HL-60 (cell line): ENCODE measurements around the gene MOB4.

ENCODE experiments used
- DNase-seq, 2 experiments: peaks; one replicate each; pipeline ENCODE4 v3.0.0-alpha.2; 2010 to 2020; ENCODE audit warnings: low read depth in 1 of 2, low spot score in 1 of 2
- H3K27ac ChIP-seq: fragments of 250-450 bp; sonication (Bioruptor Pico); replicated peaks from 2 replicates; pipeline ENCODE4 v1.5.1; 2020; ENCODE audit warnings: mild to moderate bottlenecking, moderate library complexity
- H3K27me3 ChIP-seq: fragments of 250-450 bp; sonication (Bioruptor Pico); 2 replicates; pipeline ENCODE4 v1.5.1; 2021; ENCODE audit warnings: mild to moderate bottlenecking, moderate library complexity; ENCODE audit not compliant: insufficient read depth, poor library complexity, severe bottlenecking
- H3K4me3 ChIP-seq: replicated peaks from 2 replicates; pipeline ENCODE4 v1.5.1; 2011; ENCODE audit warnings: mild to moderate bottlenecking, control low read depth, low read length; ENCODE audit not compliant: insufficient read depth
- CTCF ChIP-seq: IDR thresholded peaks from one replicate; pipeline ENCODE4 v1.5.1; 2011; ENCODE audit warnings: low read length, control low read depth, inconsistent platforms; ENCODE audit not compliant: insufficient read depth
- GABPA ChIP-seq: IDR thresholded peaks from 2 replicates; pipeline ENCODE4 v1.6.1; 2012; ENCODE audit warnings: low read depth
- POLR2AphosphoS5 ChIP-seq: IDR thresholded peaks from 2 replicates; pipeline ENCODE4 v1.6.1; 2012; ENCODE audit warnings: low read depth
- SPI1 ChIP-seq: IDR thresholded peaks from 2 replicates; pipeline ENCODE4 v1.6.1; 2012; ENCODE audit warnings: low read depth, mild to moderate bottlenecking, borderline replicate concordance
- TF ChIP-seq, protein P1 (sequence below): IDR thresholded peaks from 2 replicates; pipeline ENCODE4 v1.6.1; 2012; ENCODE audit warnings: low read depth; ENCODE audit not compliant: insufficient replicate concordance

Gene MOB4

GRCh38 chr2:197516393-197516761 lies 511 bp downstream of the MOB4 start:
- Histone ChIP-seq H3K27ac (peak overlapping the region; percentile 80), H3K4me3 (peak overlapping the region; percentile 99), H3K27me3 (no peaks in the 10 kb centered on the region)
- DNase-seq, result peak in 1 of 2 experiments; percentile 4
- TF ChIP-seq SPI1 (no peak), GABPA (no peak), POLR2AphosphoS5 (no peak), CTCF (no peak)
- TF ChIP-seq, protein P1, sequence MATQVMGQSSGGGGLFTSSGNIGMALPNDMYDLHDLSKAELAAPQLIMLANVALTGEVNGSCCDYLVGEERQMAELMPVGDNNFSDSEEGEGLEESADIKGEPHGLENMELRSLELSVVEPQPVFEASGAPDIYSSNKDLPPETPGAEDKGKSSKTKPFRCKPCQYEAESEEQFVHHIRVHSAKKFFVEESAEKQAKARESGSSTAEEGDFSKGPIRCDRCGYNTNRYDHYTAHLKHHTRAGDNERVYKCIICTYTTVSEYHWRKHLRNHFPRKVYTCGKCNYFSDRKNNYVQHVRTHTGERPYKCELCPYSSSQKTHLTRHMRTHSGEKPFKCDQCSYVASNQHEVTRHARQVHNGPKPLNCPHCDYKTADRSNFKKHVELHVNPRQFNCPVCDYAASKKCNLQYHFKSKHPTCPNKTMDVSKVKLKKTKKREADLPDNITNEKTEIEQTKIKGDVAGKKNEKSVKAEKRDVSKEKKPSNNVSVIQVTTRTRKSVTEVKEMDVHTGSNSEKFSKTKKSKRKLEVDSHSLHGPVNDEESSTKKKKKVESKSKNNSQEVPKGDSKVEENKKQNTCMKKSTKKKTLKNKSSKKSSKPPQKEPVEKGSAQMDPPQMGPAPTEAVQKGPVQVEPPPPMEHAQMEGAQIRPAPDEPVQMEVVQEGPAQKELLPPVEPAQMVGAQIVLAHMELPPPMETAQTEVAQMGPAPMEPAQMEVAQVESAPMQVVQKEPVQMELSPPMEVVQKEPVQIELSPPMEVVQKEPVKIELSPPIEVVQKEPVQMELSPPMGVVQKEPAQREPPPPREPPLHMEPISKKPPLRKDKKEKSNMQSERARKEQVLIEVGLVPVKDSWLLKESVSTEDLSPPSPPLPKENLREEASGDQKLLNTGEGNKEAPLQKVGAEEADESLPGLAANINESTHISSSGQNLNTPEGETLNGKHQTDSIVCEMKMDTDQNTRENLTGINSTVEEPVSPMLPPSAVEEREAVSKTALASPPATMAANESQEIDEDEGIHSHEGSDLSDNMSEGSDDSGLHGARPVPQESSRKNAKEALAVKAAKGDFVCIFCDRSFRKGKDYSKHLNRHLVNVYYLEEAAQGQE, result no peak

DNA sequence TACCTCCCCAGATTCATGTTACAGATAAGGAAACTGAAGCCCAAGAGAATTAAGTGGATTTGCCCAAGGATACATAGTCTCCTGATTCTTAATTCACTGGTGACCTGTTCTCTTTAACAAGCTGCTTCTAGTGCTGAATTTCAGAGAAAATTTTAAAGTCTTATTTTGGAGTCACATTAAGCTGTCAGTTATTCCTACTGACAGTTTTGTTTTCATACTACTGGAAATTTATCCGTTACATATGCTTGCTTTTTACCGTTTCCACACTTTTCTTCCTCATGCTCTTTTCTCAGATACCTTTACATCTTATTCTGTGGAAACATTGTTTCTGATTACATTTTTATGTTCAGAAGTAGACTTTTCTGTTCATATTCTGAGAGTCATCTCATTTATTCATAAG lies 1.3 kb downstream of the MOB4 start:
- H3K27ac ChIP-seq, result peak overlapping the region; percentile 80; the same call in 1 of the 2 replicates

DNA sequence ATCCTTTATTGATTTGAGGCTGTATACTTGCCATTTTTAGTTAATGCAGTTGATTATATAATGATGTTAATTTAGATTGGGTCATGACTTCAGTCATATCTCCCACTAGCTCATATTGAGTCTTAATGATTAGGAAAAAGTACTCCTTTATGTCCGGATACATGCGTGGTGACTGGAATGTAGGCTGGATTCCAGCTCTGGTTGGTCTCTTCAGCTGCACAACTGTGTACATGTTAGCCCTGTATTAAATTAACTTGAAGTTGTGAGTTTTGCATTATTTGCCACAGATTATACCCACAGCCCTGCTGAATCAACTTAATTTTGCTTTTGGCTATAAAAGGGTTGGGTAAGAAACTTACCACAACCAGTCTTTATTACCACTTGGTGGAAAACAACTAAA lies 22.5 kb downstream of the MOB4 start:
- Histone ChIP-seq H3K4me3 (no peak overlapping the region), H3K27ac (no peak overlapping the region), H3K27me3 (no peaks in the 10 kb centered on the region)
- TF ChIP-seq GABPA (no peak), POLR2AphosphoS5 (no peak), CTCF (no peak), SPI1 (no peak)
- TF ChIP-seq, protein P1, result no peak
- no peak for DNase-seq

More for the DNA sequence above, 1.3 kb downstream of the MOB4 start:
- TF ChIP-seq POLR2AphosphoS5, result no peak
- TF ChIP-seq, protein P1, result no peak
- no peak for TF ChIP-seq GABPA
- TF ChIP-seq CTCF, result no peak
- TF ChIP-seq SPI1, result no peak
- Histone ChIP-seq H3K27me3 (no peaks in the 10 kb centered on the region), H3K4me3 (peak overlapping the region; percentile 99)
- DNase-seq, result no peak
